Calu3 (cell line): ENCODE data around the gene CCL19. TPM values are rescaled to one million over a fixed set of nuclear protein-coding genes. Genes with fewer than 3 reads are reported as not detected.

Source experiments
- BruUV-seq: library from RNA; stranded (reverse); fragments of 400-500 nt; replicated peaks from 2 replicates; lab custom pipeline; 2021; lab: Mats Ljungman, UMichigan
- CTCF ChIA-PET: fragments of 300-600 bp; sonication (Branson Sonifier 250); formaldehyde crosslinking; loops from one replicate; lab custom pipeline; 2022; ENCODE audit warnings: antibody characterized with exemption; lab: Charles Lee
- DNase-seq: peaks from one replicate; pipeline ENCODE4 v3.0.0; 2022
- H3K27ac Mint-ChIP-seq: one replicate; pipeline ENCODE4 v1.8.0; 2022; ENCODE audit warnings: mixed read lengths; ENCODE audit not compliant: unreplicated experiment
- H3K27me3 Mint-ChIP-seq: one replicate; pipeline ENCODE4 v1.8.0; 2022; ENCODE audit warnings: mixed read lengths; ENCODE audit not compliant: unreplicated experiment
- H3K36me3 Mint-ChIP-seq: one replicate; pipeline ENCODE4 v1.8.0; 2022; ENCODE audit warnings: mild to moderate bottlenecking, moderate library complexity, mixed read lengths; ENCODE audit not compliant: insufficient read depth, unreplicated experiment
- H3K4me1 Mint-ChIP-seq: one replicate; pipeline ENCODE4 v1.8.0; 2022; ENCODE audit warnings: mild to moderate bottlenecking, low read depth, mixed read lengths; ENCODE audit not compliant: unreplicated experiment
- H3K4me3 Mint-ChIP-seq: one replicate; pipeline ENCODE4 v1.8.0; 2022; ENCODE audit warnings: mild to moderate bottlenecking, low read depth, moderate library complexity, mixed read lengths; ENCODE audit not compliant: unreplicated experiment
- H3K9me3 Mint-ChIP-seq: one replicate; pipeline ENCODE4 v1.8.0; 2022; ENCODE audit warnings: low read depth, mixed read lengths; ENCODE audit not compliant: unreplicated experiment
- CTCF ChIP-seq: fragments of 200-600 bp; IDR thresholded peaks from one replicate; pipeline ENCODE4 v1.8.0; 2022; ENCODE audit warnings: antibody characterized with exemption; ENCODE audit not compliant: unreplicated experiment
- intact Hi-C: fragments of 100-400 bp; cut with micrococcal nuclease; formaldehyde crosslinking; loops from one replicate; pipeline ENCODE4 v1.10.0; 2022; ENCODE audit not compliant: unreplicated experiment
- total RNA-seq: library from RNA; stranded (reverse); gene quantifications from 2 replicates; pipeline ENCODE4 v1.2.3, GENCODE V29; 2022

The CCL19 gene
- total RNA-seq, 1 experiment from 2014 or later, result not detected

GRCh38 chr9:34693560-34693959, 2.5 kb upstream of the CCL19 start:
- no peaks in the 10 kb centered on the region for H3K9me3 Mint-ChIP-seq
- no TSS peak for BruUV-seq
- H3K4me1 Mint-ChIP-seq, result no peaks in the 10 kb centered on the region
- no peak overlapping the region for H3K27ac Mint-ChIP-seq
- DNase-seq, result no peak
- peaks cover 67% of the 10 kb centered on the region for H3K27me3 Mint-ChIP-seq
- no peak for TF ChIP-seq CTCF
- no peaks in the 10 kb centered on the region for H3K36me3 Mint-ChIP-seq
- no peak overlapping the region for H3K4me3 Mint-ChIP-seq
- intact Hi-C loops, result no loop called here
- CTCF ChIA-PET, result no interaction called here

GRCh38 chr9:34691936-34692315, 850 bp upstream of the CCL19 start:
- DNase-seq, result no peak
- CTCF ChIA-PET, result interaction anchor here (0.7 kb wide), 1 partner anchor 27 kb away, joined by 7 read pairs; no protein-coding TSS in a partner anchor
- intact Hi-C loops, result no loop called here
- Mint-ChIP-seq H3K27ac (no peak overlapping the region), H3K36me3 (no peaks in the 10 kb centered on the region), H3K27me3 (peaks cover 83% of the 10 kb centered on the region), H3K4me1 (no peaks in the 10 kb centered on the region), H3K9me3 (no peaks in the 10 kb centered on the region), H3K4me3 (no peak overlapping the region)
- BruUV-seq, result no TSS peak
- TF ChIP-seq CTCF, result no peak

- CTCF ChIA-PET, result interaction anchor here (0.7 kb wide), 1 partner anchor 11 kb away, joined by 4 read pairs; no protein-coding TSS in a partner anchor
- BruUV-seq, result no TSS peak
- peaks cover 89% of the 10 kb centered on the region for H3K27me3 Mint-ChIP-seq
- intact Hi-C loops, result no loop called here
- no peaks in the 10 kb centered on the region for H3K4me1 Mint-ChIP-seq
- no peak overlapping the region for H3K27ac Mint-ChIP-seq
- DNase-seq, result no peak
- H3K36me3 Mint-ChIP-seq, result no peaks in the 10 kb centered on the region
- H3K9me3 Mint-ChIP-seq, result no peaks in the 10 kb centered on the region
- no peak for TF ChIP-seq CTCF
- H3K4me3 Mint-ChIP-seq, result no peak overlapping the region
These were observed 1.6 kb downstream of the CCL19 start for GRCh38 chr9:34689512-34689911.

- H3K4me1 Mint-ChIP-seq, result no peaks in the 10 kb centered on the region
- no peak for DNase-seq
- CTCF ChIA-PET, result no interaction called here
- no peak overlapping the region for H3K27ac Mint-ChIP-seq
- BruUV-seq, result no TSS peak
- no peak for TF ChIP-seq CTCF
- intact Hi-C loops, result no loop called here
- no peaks in the 10 kb centered on the region for H3K36me3 Mint-ChIP-seq
- no peak overlapping the region for H3K4me3 Mint-ChIP-seq
- no peaks in the 10 kb centered on the region for H3K9me3 Mint-ChIP-seq
- peaks cover 89% of the 10 kb centered on the region for H3K27me3 Mint-ChIP-seq
These were observed 2.0 kb downstream of the CCL19 start for GRCh38 chr9:34689116-34689470.
